ENCODE measurements around the gene PIGS. TPM values are rescaled to one million over a fixed set of nuclear protein-coding genes. Genes with fewer than 3 reads are reported as not detected.

Gene PIGS
- total and polyA plus RNA-seq, 2 of the 13 experiments (the other 11 are each of a cell fraction or from before 2014, with no cell fraction given), result 31.7 to 42.6 TPM

DNA sequence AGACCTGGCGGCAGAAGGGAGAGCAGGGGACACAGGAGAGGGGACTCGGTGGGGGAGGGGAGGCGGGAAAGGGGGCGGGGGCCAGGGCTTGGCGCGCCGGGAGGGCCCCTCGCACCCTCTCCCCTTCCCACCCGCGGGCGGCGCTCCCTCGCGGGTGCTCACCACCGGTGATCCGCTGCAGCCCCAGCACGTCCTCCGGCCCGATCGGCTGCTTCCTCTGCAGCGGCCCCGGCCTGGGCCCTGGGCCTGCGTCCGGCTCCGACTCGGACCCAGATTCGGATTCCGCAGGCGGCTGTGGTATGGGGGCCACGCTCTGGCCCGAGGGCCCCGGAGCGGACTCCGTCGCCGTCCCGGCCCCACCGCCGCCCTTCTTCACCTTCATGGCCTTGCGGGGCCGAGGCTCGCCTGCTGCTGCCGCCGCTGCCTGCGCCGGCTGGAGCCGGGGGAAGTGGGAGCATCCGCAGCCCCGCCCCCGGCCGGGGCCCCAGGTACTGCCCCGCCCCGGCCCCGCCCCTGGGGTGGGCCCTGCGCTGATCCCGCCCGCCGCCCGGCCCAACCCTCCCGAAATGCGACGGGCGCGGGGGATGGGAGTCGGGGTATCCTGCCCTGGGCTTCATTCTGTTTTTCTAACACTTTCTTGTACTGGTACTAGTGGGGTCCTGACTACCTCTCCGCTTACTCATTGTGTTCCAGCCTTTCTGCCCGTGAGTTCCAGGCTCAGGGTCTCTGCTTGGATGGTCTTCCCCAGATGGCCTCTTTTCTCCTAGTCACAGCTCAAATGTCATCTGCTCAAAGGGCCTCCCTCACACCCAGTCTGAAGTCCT is 18.9 kb downstream of the PIGS start, which contains the start of gene UNC119 (continued):
- TF ChIP-seq BRD4 (CRISPR knock-in tag; IDR thresholded peaks at IDR 0.05) (no peak), ZNF839 (CRISPR knock-in tag; IDR thresholded peaks at IDR 0.05; ENCODE audit: borderline replicate concordance) (no peak), FOXJ3 (CRISPR knock-in tag; IDR thresholded peaks at IDR 0.05; ENCODE audit: borderline replicate concordance) (no peak), ZNF205 (CRISPR knock-in tag; IDR thresholded peaks at IDR 0.05) (no peak), KDM1A (CRISPR knock-in tag; IDR thresholded peaks at IDR 0.05) (no peak), ZSCAN9 (CRISPR knock-in tag; IDR thresholded peaks at IDR 0.05; ENCODE audit: borderline replicate concordance) (no peak), ZFP82 (CRISPR knock-in tag; IDR thresholded peaks at IDR 0.05; ENCODE audit: borderline replicate concordance) (no peak), ZNF558 (CRISPR knock-in tag; IDR thresholded peaks at IDR 0.05; ENCODE audit: borderline replicate concordance) (no peak; the same call in 1 of the 2 replicates), ZNF17 (CRISPR knock-in tag; IDR thresholded peaks at IDR 0.05) (no peak), PHB2 (IDR thresholded peaks at IDR 0.05; ENCODE audit: partially characterized antibody) (no peak), ZNF782 (CRISPR knock-in tag; IDR thresholded peaks at IDR 0.05; ENCODE audit: borderline replicate concordance) (no peak), CHD2 (IDR thresholded peaks at IDR 0.05; ENCODE audit: low read depth, low read length) (no peak)
- TF ChIP-seq, protein P1, sequence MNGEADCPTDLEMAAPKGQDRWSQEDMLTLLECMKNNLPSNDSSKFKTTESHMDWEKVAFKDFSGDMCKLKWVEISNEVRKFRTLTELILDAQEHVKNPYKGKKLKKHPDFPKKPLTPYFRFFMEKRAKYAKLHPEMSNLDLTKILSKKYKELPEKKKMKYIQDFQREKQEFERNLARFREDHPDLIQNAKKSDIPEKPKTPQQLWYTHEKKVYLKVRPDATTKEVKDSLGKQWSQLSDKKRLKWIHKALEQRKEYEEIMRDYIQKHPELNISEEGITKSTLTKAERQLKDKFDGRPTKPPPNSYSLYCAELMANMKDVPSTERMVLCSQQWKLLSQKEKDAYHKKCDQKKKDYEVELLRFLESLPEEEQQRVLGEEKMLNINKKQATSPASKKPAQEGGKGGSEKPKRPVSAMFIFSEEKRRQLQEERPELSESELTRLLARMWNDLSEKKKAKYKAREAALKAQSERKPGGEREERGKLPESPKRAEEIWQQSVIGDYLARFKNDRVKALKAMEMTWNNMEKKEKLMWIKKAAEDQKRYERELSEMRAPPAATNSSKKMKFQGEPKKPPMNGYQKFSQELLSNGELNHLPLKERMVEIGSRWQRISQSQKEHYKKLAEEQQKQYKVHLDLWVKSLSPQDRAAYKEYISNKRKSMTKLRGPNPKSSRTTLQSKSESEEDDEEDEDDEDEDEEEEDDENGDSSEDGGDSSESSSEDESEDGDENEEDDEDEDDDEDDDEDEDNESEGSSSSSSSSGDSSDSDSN (CRISPR knock-in tag; IDR thresholded peaks at IDR 0.05), result peak; percentile 70
- TF ChIP-seq, protein P2, sequence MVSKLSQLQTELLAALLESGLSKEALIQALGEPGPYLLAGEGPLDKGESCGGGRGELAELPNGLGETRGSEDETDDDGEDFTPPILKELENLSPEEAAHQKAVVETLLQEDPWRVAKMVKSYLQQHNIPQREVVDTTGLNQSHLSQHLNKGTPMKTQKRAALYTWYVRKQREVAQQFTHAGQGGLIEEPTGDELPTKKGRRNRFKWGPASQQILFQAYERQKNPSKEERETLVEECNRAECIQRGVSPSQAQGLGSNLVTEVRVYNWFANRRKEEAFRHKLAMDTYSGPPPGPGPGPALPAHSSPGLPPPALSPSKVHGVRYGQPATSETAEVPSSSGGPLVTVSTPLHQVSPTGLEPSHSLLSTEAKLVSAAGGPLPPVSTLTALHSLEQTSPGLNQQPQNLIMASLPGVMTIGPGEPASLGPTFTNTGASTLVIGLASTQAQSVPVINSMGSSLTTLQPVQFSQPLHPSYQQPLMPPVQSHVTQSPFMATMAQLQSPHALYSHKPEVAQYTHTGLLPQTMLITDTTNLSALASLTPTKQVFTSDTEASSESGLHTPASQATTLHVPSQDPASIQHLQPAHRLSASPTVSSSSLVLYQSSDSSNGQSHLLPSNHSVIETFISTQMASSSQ (IDR thresholded peaks at IDR 0.05; ENCODE audit: low read depth), result no peak
- TF ChIP-seq, protein P2 (CRISPR knock-in tag; IDR thresholded peaks at IDR 0.05; ENCODE audit: borderline replicate concordance), result no peak
- TF ChIP-seq, protein P3, sequence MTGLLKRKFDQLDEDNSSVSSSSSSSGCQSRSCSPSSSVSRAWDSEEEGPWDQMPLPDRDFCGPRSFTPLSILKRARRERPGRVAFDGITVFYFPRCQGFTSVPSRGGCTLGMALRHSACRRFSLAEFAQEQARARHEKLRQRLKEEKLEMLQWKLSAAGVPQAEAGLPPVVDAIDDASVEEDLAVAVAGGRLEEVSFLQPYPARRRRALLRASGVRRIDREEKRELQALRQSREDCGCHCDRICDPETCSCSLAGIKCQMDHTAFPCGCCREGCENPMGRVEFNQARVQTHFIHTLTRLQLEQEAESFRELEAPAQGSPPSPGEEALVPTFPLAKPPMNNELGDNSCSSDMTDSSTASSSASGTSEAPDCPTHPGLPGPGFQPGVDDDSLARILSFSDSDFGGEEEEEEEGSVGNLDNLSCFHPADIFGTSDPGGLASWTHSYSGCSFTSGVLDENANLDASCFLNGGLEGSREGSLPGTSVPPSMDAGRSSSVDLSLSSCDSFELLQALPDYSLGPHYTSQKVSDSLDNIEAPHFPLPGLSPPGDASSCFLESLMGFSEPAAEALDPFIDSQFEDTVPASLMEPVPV (CRISPR knock-in tag; IDR thresholded peaks at IDR 0.05), result no peak
- TF ChIP-seq, protein P4, sequence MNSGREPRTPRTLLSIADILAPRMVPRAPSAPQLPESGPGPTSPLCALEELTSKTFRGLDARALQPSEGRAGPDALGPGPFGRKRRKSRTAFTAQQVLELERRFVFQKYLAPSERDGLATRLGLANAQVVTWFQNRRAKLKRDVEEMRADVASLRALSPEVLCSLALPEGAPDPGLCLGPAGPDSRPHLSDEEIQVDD (CRISPR knock-in tag; IDR thresholded peaks at IDR 0.05; ENCODE audit: borderline replicate concordance), result no peak
- TF ChIP-seq, protein P5, sequence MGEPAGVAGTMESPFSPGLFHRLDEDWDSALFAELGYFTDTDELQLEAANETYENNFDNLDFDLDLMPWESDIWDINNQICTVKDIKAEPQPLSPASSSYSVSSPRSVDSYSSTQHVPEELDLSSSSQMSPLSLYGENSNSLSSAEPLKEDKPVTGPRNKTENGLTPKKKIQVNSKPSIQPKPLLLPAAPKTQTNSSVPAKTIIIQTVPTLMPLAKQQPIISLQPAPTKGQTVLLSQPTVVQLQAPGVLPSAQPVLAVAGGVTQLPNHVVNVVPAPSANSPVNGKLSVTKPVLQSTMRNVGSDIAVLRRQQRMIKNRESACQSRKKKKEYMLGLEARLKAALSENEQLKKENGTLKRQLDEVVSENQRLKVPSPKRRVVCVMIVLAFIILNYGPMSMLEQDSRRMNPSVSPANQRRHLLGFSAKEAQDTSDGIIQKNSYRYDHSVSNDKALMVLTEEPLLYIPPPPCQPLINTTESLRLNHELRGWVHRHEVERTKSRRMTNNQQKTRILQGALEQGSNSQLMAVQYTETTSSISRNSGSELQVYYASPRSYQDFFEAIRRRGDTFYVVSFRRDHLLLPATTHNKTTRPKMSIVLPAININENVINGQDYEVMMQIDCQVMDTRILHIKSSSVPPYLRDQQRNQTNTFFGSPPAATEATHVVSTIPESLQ (CRISPR knock-in tag; conservative IDR thresholded peaks at IDR 0.05), result no peak
